Measurements from ENCODE around the gene KCNJ10. TPM values are rescaled to one million over a fixed set of nuclear protein-coding genes. Genes with fewer than 3 reads are reported as not detected.
A peak's percentile ranks its signal among the peaks of the same experiment; 100 is the strongest.

The KCNJ10 gene
- total and polyA plus RNA-seq, 2 of the 13 experiments (the other 11 are each of a cell fraction or from before 2014, with no cell fraction given), result 4.4 to 10.3 TPM

DNA sequence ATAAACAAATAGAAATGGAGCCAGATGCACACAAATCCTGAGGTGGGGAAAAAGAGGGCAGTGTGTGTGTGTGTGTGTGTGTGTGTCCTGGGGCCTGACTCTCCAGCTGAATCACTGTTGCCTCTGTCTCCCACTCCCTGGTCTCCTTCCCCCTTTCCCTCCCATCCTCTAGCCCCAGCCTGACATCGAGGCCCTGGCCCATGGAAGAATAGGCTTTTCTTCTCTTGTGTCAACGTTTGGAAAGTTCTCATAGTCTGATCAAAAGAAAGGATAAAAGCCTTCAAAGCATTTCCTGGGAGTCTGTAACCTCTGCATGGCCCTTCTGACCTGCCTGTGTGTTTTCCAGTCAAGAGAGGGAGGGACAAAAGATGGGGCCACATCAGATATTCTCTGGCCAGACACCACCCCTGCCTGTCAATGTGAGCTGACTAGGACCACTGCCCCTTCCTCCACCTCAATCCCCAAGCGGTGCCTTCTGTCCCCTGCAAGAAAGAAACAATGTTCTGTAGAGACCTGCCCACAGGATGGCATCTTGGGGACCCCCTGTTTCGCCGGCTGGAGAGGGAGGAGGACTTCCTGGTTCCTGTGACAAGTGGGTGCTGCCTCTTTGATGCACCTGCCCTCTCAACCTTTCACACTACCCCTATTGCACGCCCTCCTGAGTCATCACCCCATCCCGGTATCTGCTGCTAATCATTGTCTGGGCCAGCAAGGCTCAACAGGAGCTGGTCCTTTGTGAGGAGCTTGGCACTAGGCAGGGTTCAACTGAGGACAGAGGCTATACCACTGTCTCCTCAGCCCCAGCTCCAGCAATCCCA is 16.2 kb downstream of the KCNJ10 start (continued):
- TF ChIP-seq, protein P1, sequence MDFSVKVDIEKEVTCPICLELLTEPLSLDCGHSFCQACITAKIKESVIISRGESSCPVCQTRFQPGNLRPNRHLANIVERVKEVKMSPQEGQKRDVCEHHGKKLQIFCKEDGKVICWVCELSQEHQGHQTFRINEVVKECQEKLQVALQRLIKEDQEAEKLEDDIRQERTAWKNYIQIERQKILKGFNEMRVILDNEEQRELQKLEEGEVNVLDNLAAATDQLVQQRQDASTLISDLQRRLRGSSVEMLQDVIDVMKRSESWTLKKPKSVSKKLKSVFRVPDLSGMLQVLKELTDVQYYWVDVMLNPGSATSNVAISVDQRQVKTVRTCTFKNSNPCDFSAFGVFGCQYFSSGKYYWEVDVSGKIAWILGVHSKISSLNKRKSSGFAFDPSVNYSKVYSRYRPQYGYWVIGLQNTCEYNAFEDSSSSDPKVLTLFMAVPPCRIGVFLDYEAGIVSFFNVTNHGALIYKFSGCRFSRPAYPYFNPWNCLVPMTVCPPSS (IDR thresholded peaks at IDR 0.05), result no peak
- TF ChIP-seq ZNF343 (CRISPR knock-in tag; IDR thresholded peaks at IDR 0.05) (0 out of 2 replicates have a peak, but pooled peaks have one; percentile 34), RFX3 (CRISPR knock-in tag; IDR thresholded peaks at IDR 0.05) (no peak), REXO4 (CRISPR knock-in tag; IDR thresholded peaks at IDR 0.05; ENCODE audit: borderline replicate concordance) (no peak), ZNF451 (CRISPR knock-in tag; IDR thresholded peaks at IDR 0.05) (no peak), U2AF1 (optimal IDR thresholded peaks at IDR 0.05; ENCODE audit: low read depth, low read length) (no peak), ZNF614 (CRISPR knock-in tag; IDR thresholded peaks at IDR 0.05; ENCODE audit: borderline replicate concordance) (peak; percentile 63; the same call in 1 of the 2 replicates), RFX5 (IDR thresholded peaks at IDR 0.05; ENCODE audit: low read depth, low read length) (no peak), ZFP82 (CRISPR knock-in tag; IDR thresholded peaks at IDR 0.05; ENCODE audit: borderline replicate concordance) (no peak), ZSCAN25 (CRISPR knock-in tag; IDR thresholded peaks at IDR 0.05) (no peak), ZNF598 (CRISPR knock-in tag; IDR thresholded peaks at IDR 0.05; ENCODE audit: borderline replicate concordance) (no peak), DNMT3B (CRISPR knock-in tag; conservative IDR thresholded peaks at IDR 0.05) (no peak), MAZ (IDR thresholded peaks at IDR 0.05; ENCODE audit: borderline replicate concordance, low read depth, low read length) (no peak), MAZ (CRISPR knock-in tag; IDR thresholded peaks at IDR 0.05; ENCODE audit: low read depth) (no peak), GATAD1 (CRISPR knock-in tag; IDR thresholded peaks at IDR 0.05) (0 out of 2 replicates have a peak, but pooled peaks have one; percentile 11), SMC3 (IDR thresholded peaks at IDR 0.05; ENCODE audit: low read length) (no peak), ZNF589 (CRISPR knock-in tag; conservative IDR thresholded peaks at IDR 0.05) (no peak), SIX4 (CRISPR knock-in tag; IDR thresholded peaks at IDR 0.05) (peak; percentile 28; the same call in 1 of the 2 replicates)
- TF ChIP-seq, protein P2, sequence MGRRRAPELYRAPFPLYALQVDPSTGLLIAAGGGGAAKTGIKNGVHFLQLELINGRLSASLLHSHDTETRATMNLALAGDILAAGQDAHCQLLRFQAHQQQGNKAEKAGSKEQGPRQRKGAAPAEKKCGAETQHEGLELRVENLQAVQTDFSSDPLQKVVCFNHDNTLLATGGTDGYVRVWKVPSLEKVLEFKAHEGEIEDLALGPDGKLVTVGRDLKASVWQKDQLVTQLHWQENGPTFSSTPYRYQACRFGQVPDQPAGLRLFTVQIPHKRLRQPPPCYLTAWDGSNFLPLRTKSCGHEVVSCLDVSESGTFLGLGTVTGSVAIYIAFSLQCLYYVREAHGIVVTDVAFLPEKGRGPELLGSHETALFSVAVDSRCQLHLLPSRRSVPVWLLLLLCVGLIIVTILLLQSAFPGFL (CRISPR knock-in tag; IDR thresholded peaks at IDR 0.05), result no peak
- TF ChIP-seq, protein P3, sequence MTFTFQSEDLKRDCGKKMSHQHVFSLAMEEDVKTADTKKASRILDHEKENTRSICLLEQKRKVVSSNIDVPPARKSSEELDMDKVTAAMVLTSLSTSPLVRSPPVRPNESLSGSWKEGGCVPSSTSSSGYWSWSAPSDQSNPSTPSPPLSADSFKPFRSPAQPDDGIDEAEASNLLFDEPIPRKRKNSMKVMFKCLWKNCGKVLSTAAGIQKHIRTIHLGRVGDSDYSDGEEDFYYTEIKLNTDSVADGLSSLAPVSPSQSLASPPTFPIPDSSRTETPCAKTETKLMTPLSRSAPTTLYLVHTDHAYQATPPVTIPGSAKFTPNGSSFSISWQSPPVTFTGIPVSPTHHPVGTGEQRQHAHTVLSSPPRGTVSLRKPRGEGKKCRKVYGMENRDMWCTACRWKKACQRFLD (CRISPR knock-in tag; IDR thresholded peaks at IDR 0.05; ENCODE audit: borderline replicate concordance), result no peak
- TF ChIP-seq, protein P4, sequence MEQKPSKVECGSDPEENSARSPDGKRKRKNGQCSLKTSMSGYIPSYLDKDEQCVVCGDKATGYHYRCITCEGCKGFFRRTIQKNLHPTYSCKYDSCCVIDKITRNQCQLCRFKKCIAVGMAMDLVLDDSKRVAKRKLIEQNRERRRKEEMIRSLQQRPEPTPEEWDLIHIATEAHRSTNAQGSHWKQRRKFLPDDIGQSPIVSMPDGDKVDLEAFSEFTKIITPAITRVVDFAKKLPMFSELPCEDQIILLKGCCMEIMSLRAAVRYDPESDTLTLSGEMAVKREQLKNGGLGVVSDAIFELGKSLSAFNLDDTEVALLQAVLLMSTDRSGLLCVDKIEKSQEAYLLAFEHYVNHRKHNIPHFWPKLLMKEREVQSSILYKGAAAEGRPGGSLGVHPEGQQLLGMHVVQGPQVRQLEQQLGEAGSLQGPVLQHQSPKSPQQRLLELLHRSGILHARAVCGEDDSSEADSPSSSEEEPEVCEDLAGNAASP (CRISPR knock-in tag; IDR thresholded peaks at IDR 0.05; ENCODE audit: borderline replicate concordance), result peak; percentile 99
- TF ChIP-seq, protein P5, sequence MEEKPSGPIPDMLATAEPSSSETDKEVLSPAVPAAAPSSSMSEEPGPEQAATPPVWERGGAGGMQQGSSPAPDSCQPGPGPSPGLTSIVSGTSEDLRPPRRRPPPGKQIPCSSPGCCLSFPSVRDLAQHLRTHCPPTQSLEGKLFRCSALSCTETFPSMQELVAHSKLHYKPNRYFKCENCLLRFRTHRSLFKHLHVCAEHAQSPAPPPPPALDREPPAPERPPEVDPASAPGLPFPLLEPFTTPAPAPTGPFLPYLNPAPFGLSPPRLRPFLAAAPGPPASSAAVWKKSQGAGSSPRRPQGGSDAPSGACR (CRISPR knock-in tag; IDR thresholded peaks at IDR 0.05), result no peak

Measured in HepG2 (cell line).